GM15510 (cell line): ENCODE measurements around the gene C16orf95.

Source experiments
- POLR2A ChIP-seq: IDR thresholded peaks from 3 replicates; pipeline ENCODE4 v1.6.1; 2011; ENCODE audit warnings: borderline replicate concordance; ENCODE audit not compliant: insufficient read length; ENCODE audit errors: extremely low read depth

C16orf95 gene

DNA sequence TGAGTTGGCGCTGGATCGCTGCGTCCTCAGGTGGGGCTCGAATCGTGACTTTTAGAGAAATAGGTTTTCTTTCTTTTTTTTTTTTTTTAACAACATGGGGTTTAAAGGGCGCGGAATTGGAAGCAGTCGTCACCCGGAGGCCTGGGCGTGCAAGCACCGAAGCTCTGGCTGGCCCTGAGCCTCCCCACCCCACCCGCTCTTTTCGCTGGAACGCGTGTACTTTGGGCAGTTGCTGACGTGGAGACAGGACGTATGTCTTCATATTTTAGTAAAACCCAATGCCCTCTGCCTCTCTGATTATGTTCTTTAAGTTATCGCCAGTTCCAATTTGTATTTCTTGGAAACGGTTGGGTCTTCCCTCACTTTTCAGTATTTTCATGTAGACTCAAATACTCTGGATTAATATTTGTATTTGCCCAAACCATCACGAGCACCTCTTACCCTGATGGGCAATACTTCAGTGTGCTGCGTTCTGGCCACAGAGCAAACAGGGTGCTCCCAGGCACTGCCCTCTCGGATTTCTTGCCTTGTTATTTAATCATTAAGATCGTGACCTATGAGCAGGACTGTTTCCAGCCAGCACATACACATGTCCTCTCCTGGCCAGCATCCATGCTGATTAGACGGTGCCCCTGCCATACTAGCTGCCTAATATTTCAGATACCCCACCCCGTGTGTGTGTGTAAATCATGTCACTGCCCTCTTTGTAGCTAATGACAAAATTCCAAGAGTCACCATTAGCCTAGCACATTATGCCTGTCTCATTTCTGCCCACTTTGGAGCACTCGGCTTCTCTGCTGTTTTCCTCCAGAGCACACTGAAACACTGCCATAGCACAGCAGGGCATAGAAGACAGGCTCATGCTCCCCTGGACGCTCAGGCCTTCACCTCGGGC, 805 bp upstream of the C16orf95 start:
- TF ChIP-seq POLR2A: no peak

DNA sequence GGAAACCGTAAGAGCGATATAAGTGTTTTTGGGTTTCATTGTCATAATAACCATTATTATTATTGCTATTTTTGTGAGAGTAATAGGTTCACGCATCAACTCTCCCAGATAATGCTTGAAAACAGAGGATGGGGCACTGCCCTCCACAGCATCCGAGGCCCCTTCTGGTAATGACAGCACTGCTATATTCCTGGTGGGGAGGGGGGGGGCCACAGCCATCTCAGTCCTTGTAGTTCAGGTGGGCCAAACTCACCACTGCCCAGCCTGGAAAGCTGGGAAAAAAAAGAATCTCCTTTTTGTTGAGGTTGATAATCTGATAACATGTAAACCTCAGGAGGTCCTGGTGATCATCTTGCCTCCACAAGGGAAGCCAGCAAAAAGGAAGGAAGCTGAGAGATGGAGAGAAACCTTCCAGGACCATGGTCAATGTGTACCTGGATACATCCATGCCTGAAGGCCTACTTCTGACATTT, 706 bp downstream of the C16orf95 start:
- TF ChIP-seq POLR2A: no peak

DNA sequence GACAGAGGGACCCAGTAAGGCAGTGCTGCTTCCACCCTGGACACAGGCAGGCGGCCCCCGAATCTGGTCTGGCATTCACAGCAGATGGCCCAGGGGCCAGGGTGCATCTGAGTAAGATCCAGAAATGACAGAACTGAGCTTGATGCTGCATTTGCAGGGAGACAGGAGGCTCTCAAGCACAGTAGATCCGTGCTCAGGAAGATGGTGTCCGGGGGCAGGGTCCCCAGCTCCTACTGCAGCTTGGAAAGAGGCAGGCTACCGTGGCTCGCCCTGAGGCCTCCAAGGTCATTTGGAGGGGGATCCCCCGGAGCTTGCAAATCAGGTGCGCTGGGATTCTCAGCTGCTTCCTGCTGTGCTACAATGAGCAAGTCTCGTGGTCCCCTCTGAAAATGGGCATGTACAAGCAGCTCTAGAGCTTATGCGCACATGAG, 2.2 kb downstream of the C16orf95 start:
- TF ChIP-seq POLR2A: no peak

DNA sequence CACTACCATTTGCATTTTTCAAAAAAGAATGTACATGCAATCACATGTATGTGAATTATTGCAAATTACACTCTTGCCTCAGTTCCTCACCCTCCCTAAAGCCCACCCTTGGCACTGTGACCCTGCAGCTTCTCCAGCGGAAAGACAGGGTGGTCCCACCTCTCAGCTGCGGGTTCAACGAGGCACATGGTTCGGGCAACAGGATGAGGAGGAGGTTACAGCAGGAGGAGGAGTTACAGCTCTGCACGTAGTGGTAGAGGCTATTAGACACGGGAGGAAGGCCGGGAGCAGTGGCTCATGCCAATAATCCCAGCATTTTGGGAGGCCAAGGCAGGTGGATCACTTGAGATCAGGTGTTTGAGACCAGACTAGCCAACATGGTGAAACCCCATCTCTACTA, 5.2 kb downstream of the C16orf95 start:
- no peak for TF ChIP-seq POLR2A

DNA sequence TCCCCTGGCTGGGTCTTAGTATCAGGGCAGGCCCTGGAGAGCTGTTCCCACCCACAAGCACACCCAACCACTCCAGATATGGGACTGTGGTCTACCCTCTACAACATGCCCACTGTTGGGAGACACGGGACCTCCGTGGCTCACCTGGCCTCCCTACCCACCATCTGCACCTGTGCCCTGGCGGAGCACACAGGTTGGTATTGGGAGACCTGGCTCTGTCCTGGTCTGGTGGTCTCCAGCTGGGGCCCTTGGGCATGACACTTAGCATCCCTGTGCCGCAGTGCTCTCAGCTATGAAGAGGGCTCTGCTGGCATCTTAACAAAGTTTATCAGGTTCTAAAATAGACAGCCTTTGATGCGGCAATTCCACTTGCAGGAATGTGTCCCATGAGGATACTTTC, 5.8 kb downstream of the C16orf95 start:
- no peak for TF ChIP-seq POLR2A

DNA sequence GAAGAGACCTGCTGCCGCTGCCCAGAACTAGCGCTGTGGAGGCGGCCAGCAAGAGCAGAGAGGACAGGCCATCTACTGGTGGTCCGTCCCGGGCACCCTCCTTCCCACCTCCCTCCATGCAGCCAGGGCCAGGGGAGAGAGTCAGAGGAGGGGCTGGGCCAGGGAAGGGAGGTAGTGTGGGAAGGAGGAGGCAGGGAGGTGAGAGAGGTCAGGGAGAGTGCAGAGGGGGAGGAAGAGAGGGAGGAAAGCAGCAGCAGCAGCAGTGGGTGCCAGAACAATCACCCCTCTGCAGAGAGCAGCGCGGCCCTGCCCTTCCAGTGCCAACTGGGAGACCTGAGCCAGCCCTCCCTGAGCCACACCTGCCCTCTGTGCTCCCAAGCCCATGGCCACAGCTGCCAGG, 6.6 kb downstream of the C16orf95 start:
- no peak for TF ChIP-seq POLR2A

DNA sequence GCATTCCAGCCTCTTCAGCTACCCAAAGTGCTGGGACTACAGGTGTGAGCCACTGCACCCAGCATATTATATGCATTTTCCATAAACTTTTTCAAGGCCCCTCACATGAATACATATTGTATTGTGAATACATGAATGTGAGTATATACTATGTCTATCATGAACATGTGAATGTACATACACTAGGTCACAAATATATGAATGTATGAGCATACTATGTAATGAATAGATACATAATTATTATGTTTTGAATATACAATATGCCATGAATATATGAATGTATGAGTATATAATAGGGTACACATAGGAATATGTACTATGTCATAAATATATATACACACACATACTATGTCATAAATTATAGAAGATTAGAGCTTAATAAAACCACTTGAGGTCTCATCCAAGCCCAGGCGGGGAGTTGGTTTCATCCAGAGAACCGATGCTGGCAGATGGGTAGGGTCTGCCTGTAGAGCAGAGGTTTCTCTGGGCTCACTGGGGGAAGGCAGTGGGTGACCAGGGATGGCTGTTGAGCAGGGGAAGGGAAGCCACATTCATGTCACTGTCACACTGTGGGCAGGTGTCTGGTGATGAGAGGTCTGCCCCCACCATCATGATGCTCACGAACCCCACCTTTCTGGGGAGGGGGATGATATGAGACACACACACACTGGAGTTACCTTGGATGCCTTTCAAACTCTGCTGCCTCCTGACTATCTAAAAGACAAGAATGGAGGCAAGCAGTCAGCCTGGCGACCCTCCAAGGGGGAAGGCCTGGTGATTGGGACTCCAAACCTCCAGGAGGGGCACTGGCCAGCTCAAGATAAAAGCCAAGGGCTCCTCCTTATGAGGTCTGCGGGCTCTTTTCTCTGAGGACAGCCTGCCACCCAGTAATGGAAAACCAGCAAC, 7.3 kb downstream of the C16orf95 start:
- TF ChIP-seq POLR2A: no peak

DNA sequence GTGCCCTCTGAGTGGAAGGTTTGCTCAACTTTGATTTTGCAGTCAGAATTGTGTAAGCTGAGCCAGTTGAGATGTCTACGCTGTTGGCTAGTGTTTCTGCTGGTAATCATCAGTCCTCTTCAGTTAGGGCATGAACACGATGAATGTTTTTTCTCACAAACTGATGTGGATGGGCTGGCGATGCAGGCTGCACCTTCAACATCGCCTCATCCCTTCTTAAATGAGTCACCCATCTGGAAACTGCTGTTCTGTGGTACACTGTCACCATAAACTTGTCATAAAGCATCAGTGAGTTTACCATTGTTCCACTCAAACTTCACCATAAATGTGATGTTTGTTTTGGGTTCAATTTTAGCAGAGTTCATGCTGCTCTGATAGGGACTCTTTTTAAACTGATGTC, 8.4 kb downstream of the C16orf95 start:
- no peak for TF ChIP-seq POLR2A

DNA sequence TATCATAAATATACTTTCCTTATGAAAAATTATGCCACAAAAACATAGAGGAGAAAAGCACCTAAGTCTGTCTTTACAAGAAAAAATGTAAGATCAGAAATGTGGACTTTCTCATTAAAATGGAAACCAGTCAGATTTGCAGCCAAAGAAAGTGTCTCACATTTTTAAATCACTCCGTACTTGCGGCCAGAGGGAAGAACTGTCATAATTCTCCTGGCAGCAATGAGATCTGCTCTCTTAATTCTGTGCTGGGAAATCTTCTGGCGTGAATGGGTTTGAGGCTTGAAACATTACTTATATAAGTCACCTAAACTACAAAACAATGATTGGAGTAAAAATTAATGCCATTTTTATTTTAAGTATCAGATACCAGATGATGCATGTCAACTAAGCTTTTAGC, 10.7 kb downstream of the C16orf95 start:
- no peak for TF ChIP-seq POLR2A

DNA sequence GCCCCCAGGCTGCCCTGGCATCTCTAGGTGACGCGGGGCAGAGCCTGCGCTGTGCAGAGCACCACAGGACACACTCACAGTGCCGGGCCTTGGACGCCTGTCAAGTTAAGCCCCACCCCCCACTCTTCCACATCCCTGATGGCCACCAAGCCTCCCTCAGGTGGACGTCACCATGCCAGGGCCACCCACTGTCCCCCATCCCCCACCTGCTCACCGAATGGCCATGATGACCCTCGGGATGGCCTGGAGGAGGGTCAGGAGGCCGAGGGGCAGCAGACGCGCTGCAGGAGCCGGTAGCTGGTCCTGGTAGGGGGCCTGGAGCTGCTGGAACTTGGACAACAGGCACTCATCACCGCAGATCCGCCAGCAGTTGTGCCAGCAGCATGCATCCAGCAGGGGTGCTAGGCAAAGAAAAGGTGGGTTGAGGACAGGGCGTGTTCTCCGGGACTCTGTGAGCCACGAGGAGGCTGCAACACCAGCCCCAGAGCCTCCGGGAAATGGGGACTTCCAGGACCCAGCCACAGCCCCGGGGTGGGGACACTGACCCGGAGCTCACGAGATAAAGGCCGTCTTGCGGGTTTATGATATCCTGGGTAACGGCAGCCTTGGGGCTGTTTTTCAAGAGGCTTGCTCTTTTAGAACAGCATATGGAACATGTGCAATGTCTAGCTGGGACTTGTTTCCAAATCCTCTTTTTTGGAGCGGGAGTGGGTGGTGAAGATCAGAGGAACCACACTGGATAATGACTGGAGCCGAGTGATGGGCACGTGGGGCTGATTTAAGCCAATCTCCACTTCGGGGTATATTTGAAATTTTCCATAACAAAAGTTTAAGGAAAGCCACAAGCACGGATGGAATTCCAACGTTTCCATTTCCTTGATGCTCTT, 11.4 kb downstream of the C16orf95 start:
- no peak for TF ChIP-seq POLR2A

DNA sequence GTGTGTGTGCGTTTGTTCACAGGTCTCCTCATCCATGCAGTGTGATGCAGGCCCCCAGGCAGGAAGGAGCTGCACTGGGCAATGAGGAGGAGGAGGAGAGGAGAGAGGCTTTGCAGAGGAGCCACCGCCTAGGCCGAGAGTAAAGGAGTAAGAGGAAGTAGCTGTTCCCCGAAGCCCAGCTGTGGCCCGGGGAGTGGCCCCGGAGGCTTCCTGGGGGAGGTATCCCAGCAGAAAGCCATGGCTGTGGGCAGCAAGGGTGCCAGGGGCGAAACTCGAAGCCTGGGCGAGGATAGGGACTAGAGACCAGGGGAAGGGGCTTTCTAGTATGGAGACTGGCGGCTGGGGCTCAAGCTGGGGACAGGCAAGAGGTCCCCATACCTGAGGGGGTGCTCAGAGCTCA, 12.2 kb downstream of the C16orf95 start:
- no peak for TF ChIP-seq POLR2A

DNA sequence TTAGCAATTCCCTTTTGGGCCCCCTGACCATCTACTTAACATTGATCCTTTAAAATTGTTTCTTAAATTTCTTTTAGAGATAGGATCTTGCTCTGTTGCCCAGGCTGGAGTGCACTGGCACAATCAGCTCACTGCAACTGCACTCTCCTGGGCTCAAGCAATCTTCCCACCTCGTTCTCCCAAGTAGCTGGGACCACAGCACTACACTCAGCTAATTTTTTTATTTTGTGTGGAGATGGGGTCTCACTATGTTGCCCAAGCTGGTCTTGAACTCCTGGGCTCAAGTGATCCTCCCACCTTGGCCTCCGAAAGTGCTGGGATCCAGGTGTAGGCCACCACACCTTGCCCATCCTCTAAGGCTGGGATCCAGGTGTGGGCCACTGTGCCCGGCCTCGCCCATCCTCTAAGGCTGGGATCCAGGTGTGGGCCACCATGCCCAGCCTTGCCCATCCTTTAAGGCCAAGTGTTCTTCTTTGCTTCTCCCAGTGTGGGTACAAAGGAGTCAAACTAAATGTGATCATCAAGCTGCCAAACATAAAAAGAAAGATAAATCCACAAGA, 13.2 kb downstream of the C16orf95 start:
- TF ChIP-seq POLR2A: no peak

DNA sequence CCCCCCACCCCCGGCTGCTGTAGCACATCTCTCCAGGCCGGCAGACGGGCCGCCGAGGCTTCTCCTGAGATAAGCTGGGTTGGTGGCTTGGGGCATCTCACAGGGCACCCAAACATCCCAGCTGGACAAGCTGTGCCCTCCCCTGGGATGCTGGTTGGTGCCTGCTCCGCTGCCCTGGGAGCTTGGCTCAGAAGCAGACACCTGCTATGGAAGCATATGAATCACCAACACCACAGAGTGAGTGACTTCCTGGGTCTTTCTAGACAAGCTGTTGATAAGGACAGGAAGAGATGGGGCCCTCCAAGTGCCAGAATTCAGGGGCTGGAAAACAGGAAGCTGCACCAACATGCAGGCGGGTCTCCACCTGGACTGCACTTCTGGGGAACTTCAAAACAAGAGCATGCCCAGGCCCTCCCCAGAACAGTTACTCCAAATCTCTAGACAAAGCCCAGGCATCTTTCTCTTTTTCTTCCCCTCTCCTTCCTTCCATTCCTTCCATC, 13.7 kb downstream of the C16orf95 start:
- TF ChIP-seq POLR2A: no peak
